Measurements from ENCODE around the gene NT5E.
"Not testable (repeated sequence)": the region's sequence is repeated elsewhere in the genome, so short reads cannot be mapped to it uniquely, and the experiment has no call there.

NT5E gene

DNA sequence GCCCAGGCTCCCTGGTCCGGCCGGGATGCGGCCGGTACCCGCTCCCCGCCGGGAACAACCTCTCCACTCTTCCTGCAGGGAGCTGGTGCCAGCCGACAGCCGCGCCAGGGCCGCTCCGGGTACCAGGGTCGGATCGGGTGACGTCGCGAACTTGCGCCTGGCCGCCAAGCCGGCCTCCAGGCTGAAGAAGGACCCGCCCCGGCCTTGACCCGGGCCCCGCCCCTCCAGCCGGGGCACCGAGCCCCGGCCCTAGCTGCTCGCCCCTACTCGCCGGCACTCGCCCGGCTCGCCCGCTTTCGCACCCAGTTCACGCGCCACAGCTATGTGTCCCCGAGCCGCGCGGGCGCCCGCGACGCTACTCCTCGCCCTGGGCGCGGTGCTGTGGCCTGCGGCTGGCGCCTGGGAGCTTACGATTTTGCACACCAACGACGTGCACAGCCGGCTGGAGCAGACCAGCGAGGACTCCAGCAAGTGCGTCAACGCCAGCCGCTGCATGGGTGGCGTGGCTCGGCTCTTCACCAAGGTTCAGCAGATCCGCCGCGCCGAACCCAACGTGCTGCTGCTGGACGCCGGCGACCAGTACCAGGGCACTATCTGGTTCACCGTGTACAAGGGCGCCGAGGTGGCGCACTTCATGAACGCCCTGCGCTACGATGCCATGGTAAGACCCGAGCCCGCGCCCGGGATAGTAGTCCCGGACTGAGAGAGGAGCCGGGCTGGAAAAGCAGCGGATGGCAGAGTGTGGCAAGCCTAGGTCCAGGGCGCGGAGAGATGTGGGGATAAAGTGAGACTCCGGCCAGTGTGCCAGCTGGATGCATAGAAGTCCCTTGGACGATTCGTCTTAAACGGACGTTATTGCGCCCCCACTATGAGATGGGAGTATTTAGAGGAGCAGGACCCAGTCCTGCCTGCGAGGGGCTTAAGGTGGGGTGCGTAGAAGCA, at the start of gene NT5E:
TSS of gene NT5E (plus strand) at position 266 of the 942 bp plus-strand sequence. CDS start at position 323, 57 bp downstream.
- DNase-seq (ENCODE audit: low read depth in 2 of 2), result peak in 1 of 2 donors; percentile 42

DNA sequence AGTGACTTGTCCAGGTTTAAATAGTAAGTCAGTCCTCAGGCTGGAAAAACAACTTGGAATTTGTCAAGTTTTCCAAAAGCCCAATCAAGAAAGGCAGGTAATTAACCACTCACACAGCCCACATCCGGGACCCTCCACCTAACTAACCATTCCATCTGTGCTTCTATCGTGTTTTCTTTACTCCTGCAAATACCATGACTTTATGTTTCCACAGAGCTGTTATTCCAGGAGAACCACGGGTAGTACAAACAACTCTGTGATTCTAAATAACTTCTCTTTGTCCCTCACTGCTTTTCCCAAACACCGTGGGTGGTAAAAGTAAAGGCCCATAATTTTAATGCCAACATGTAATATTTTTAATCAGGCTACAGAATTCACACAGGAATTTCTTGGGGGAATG, 49.6 kb upstream of the NT5E start:
- no peak for DNase-seq (ENCODE audit: low read depth in 2 of 2)

GRCh38 chr6:85401186-85402021, 48.5 kb upstream of the NT5E start:
- no peak for DNase-seq (ENCODE audit: low read depth in 2 of 2)

GRCh38 chr6:85402071-85402470, 47.8 kb upstream of the NT5E start:
- no peak for DNase-seq (ENCODE audit: low read depth in 2 of 2)

- no peak for DNase-seq (ENCODE audit: low read depth in 2 of 2)
These were observed 47.0 kb upstream of the NT5E start for GRCh38 chr6:85402922-85403321.

GRCh38 chr6:85403331-85404015, 46.4 kb upstream of the NT5E start:
- no peak for DNase-seq (ENCODE audit: low read depth in 2 of 2)

GRCh38 chr6:85404016-85404563, 45.8 kb upstream of the NT5E start:
- not testable (repeated sequence) for DNase-seq (ENCODE audit: low read depth in 2 of 2)

DNA sequence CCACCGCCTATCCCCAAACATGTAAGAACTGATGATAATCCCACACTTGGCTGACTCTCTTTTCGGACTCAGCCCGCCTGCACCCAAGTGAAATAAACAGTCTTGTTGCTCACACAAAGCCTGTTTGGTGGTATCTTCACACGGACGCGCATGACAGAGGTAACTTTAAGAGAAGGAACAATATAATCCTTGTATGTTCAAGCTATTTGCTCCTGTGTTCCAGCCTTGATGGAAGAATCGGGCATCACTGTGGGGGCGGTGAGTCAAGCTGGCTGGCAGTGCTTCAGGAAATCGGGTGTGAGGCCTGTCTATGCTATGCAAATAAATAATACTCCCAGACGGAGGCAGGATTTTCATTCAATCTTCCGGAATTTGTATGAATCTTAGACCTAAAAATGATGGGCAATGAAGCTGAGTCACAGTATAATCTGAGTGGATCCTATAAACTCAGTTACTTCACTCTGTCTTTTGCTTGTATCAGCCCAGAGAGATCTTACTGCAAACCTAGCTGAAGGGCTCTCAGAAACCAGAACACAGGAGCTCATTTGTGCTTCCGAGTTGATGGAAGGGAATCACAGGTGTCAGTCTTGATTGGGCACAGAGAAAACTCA, 45.2 kb upstream of the NT5E start:
- no peak for DNase-seq (ENCODE audit: low read depth in 2 of 2)

GRCh38 chr6:85405175-85405852, 44.6 kb upstream of the NT5E start:
- DNase-seq (ENCODE audit: low read depth in 2 of 2), result no peak

DNA sequence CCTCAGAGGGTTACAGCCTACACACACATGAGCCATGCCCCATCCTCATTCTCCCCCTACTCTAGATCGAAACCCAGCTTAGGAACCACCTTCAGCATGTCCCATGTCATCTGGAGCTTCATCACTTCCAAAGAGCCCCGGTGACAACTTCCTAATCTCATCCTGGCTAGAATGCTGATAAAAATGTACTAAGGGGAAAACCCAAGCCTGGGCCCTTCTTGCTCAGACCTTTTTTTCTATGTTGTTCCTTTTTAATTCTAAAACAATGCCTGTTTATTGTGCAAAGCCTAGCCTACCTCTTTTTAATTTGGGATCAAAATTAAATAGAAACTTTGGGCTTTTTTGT, 44.1 kb upstream of the NT5E start:
- no peak for DNase-seq (ENCODE audit: low read depth in 2 of 2)

- no peak for DNase-seq (ENCODE audit: low read depth in 2 of 2)
These were observed 43.2 kb upstream of the NT5E start for GRCh38 chr6:85406641-85407075.

DNA sequence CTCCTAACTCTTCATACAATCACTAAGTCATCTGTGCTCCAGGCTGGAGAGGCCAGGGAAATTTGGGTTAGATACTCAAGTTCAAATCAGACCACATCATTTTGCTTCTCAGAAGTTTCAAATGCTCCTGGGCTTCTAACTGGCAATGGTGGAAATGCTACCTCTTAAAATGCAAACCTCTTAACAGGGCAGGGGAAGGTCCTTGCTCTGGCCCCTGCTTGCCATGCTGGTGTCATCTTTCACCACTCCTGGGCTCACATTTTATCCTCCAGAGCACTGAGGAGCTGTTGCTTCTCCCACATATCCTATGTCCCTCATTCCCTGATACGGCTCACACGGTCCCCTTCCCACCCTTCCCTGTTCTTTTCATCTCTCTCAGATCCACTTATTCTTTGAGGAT, 41.8 kb upstream of the NT5E start:
- no peak for DNase-seq (ENCODE audit: low read depth in 2 of 2)

GRCh38 chr6:85412911-85413430, 36.9 kb upstream of the NT5E start:
- DNase-seq (ENCODE audit: low read depth in 2 of 2), result no peak

- DNase-seq (ENCODE audit: low read depth in 2 of 2), result no peak
These were observed 33.8 kb upstream of the NT5E start for GRCh38 chr6:85416049-85416448.

DNA sequence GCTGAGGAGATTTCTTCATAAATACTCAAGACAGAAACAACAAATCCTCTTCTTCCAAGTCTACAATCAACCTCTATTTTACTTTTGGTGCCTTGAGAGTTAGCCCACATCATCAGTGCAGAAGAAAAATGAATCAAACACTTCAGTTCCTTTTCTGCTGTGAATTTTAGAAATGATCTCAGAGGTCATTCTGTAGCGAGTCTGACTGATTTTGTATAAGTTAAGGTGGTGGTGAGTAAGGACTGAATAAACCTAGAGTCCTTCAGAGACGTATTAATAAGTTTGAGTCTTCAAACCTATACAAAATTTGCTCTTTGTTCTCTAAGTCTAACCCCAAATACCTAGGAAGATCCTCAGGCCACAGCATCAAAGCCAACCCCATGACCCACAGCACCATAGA, 33.1 kb upstream of the NT5E start:
- DNase-seq (ENCODE audit: low read depth in 2 of 2), result no peak

GRCh38 chr6:85417336-85417735, 32.5 kb upstream of the NT5E start:
- DNase-seq (ENCODE audit: low read depth in 2 of 2), result no peak

- no peak for DNase-seq (ENCODE audit: low read depth in 2 of 2)
These were observed 31.8 kb upstream of the NT5E start for GRCh38 chr6:85418059-85418458.

DNA sequence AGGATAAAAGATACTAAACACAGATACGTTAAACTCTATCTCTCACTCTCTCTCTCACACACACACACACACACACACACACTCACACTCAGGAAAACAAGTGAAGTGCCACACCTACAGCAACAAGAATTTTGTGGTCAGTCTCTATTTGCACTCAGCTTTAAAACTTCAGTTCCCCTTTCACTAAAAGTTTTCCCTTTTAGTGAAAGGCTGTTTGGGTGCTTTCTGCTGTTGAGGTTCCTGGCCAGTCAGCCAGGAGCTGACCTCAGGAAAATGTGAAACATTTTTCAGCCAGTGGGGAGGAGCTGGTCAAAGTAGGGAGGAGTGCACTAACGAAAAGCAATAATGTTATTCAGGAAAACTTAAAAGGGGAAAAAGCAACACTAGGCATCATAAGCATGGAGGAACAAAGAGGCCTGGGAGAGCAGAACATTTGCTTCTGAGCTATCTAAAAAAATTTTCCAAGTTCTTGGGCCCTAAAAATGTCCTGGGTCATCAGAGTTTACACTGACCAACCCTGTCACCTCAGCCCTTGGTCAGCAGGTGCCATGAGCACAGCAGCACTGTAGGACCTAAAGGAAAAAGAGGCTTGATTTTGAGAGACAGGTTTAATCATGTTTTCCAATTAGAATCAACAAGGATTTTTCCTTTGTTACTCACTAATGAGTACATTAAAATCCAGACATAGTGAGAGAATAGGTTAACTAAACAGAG, 30.7 kb upstream of the NT5E start:
- no peak for DNase-seq (ENCODE audit: low read depth in 2 of 2)

- DNase-seq (ENCODE audit: low read depth in 2 of 2), result no peak
These were observed 29.3 kb upstream of the NT5E start for GRCh38 chr6:85420551-85420950.

- DNase-seq (ENCODE audit: low read depth in 2 of 2), result no peak
These were observed 28.7 kb upstream of the NT5E start for GRCh38 chr6:85421181-85421580.
